Transverse colon (tissue), 4 donors: Measurements from ENCODE around the gene C2CD3.

Source experiments
- CTCF ChIP-seq, 5 experiments: fragments of 200-600 bp in 3 of 5; fragments of 450-650 bp in 2 of 5; sonication (generic) in 3 of 5; IDR thresholded peaks; 1 replicate in 2 of 5; 2 replicates in 3 of 5; pipeline ENCODE4 v1.5.1; 2016 to 2017; ENCODE audit warnings: antibody characterized with exemption in 5 of 5, inconsistent platforms in 3 of 5, mild to moderate bottlenecking in 2 of 5, moderate library complexity in 1 of 5
- POLR2A ChIP-seq: fragments of 450-650 bp; IDR thresholded peaks from one replicate; pipeline ENCODE4 v1.6.1; 2016; ENCODE audit warnings: antibody characterized with exemption, mild to moderate bottlenecking, moderate library complexity
- POLR2AphosphoS5 ChIP-seq, 3 donors: sonication (generic); formaldehyde crosslinking; IDR thresholded peaks; one replicate each; pipeline ENCODE4 v1.6.1; 2016; ENCODE audit warnings: antibody characterized with exemption in 3 of 3

GRCh38 chr11:74004759-74005615, 165.8 kb downstream of the C2CD3 start:
- TF ChIP-seq CTCF (IDR thresholded peaks at IDR 0.05) = no peak
- no peak for TF ChIP-seq POLR2AphosphoS5 (IDR thresholded peaks at IDR 0.05)
- no peak for TF ChIP-seq POLR2A
